NCI-H2081 (cell line): ENCODE measurements around the gene UBE2K.
A peak's percentile ranks its signal among the peaks of the same experiment; 100 is the strongest.
"Not testable (repeated sequence)": the region's sequence is repeated elsewhere in the genome, so short reads cannot be mapped to it uniquely, and the experiment has no call there.

Experiments used
- DNase-seq, 2 experiments: peaks; one replicate each; lab custom pipeline; 2025; lab: John Stamatoyannopoulos, UW

Gene UBE2K

DNA sequence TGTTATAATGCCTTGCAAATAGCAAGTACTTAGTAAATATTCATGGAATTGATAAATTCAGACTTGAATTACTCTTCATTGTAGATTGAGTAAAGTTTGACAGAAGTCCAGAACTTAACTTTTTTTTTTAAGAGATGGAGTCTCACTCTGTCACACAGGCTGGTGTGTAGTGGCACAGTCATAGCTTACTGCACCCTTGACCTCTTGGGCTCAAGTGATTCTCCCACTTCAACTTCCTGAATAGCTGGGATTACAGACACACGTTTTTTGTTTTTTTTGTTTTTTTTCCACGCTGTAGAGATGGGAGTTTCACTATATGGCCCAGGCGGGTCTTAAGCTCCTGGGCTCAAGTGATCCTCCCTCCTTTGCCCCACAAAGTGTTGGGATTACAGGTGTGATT is 32.1 kb downstream of the UBE2K start:
- DNase-seq, result no peak

GRCh38 chr4:39731908-39732307 is 34.0 kb downstream of the UBE2K start:
- no peak for DNase-seq

- DNase-seq, result no peak
Observed at GRCh38 chr4:39732728-39733127, 34.8 kb downstream of the UBE2K start.

GRCh38 chr4:39739591-39739990 is 41.7 kb downstream of the UBE2K start:
- not testable (repeated sequence) for DNase-seq

GRCh38 chr4:39741401-39741800 is 43.5 kb downstream of the UBE2K start:
- DNase-seq, result no peak

DNA sequence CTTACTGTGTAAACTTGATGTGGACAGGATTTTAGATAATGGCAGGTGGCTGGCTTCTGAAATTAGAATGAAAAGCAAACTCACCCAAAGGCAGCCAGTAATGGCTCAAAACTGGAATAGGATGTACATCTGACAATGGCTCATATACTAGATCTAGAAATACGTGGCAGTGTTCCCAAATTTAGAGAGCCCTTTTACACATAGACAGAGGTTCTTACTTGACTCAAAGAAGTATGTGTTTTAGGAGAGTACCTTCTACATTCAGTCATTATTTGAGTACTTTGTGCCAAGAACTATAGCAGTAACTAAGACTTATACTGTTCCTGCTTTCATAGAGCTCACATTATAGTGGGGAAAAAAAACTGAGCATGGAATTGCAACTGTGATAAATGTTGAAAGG is 48.0 kb downstream of the UBE2K start:
- peak in 1 of 2 experiments; percentile 19 for DNase-seq

GRCh38 chr4:39750216-39750615 is 52.3 kb downstream of the UBE2K start:
- no peak for DNase-seq

GRCh38 chr4:39754309-39754708 is 56.4 kb downstream of the UBE2K start:
- no peak for DNase-seq

- DNase-seq, result no peak
Observed at GRCh38 chr4:39756159-39756558, 58.2 kb downstream of the UBE2K start.

DNA sequence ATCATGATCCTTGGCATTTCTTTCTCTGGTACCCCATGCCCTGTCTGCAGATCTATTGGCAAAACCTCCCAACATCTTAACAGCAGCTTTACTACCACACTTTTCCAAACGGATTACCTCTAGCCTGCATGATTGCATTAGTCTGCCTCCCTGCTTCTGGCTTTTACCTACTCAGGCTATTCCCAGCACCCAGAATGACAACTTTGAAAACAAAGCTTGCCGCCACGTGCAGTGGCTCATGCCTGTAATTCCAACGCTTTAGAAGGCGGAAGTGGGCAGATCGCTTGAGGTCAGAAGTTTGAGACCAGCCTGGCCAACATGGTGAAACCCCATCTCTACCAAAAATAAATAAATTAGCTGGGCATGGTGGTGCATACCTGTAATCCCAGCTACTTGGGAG is 60.2 kb downstream of the UBE2K start:
- no peak for DNase-seq

- no peak for DNase-seq
Observed at GRCh38 chr4:39759569-39759968, 61.6 kb downstream of the UBE2K start.

- no peak for DNase-seq
Observed at GRCh38 chr4:39761005-39761667, 63.2 kb downstream of the UBE2K start.

GRCh38 chr4:39763714-39764572 is 66.0 kb downstream of the UBE2K start:
- no peak for DNase-seq

DNA sequence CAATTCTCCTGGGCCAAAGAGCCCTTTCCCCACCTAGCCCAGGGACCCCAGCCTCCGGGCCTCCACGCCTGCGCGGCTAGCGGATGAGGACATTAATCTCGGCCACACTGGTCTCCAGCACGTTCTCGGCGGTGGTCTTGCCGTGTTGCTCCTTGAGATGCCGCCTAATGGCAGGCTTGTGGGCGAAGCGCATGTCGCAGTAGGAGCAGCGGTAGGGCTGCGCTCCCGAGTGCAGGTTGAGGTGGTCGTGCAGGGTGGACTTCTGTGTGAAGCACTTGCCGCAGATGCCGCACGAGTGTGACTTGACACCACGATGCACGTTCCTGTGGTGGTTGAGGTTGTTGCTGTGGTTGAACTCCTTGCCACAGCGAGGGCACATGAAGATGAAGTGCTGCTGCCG is 72.1 kb downstream of the UBE2K start:
- DNase-seq, result no peak

DNA sequence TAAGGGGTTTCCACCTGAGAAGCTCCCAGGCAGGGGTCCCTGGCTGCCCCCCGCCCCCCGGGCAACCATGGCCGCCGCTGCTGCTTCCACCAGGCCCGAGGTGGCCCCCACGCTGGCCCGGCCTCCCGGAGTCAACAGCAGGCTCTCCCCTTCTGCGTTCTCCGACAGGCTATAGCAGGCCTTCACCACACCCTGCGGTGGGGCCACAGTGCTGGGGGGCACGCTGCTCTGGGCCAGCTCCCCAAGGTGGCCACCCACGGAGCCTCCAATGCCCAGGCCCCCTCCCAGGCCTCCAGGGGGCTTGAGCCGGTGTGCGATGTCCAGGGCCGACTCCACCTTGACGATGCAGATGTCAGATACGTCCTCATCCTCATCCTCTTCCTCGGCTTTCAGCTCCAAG is 72.5 kb downstream of the UBE2K start:
- no peak for DNase-seq

GRCh38 chr4:39770969-39771724 is 73.2 kb downstream of the UBE2K start:
- no peak for DNase-seq

- peak in 1 of 2 experiments; percentile 25 for DNase-seq
Observed at GRCh38 chr4:39781988-39782387, 84.1 kb downstream of the UBE2K start.

GRCh38 chr4:39785083-39785482 is 87.1 kb downstream of the UBE2K start:
- no peak for DNase-seq

DNA sequence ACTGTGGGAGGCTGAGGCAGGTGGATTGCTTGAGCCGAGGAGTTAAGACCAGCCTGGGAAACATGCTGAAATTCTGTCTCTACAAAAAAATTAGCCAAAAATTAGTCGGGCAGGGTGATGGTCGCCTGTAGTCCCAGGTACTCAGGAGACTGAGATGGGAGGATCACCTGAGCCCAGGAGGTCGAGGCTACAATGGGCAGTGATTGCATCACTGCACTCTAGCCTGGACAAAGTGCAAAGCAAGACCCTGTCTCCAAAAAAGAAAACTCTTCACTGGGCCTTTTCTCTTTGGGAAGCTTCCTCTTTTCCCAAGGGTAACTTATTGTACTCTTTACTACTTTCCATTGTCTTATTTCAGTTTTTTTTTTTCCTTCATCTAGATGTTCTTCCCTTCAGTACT is 88.9 kb downstream of the UBE2K start:
- DNase-seq, result no peak

- no peak for DNase-seq
Observed at GRCh38 chr4:39792128-39792527, 94.2 kb downstream of the UBE2K start.

DNA sequence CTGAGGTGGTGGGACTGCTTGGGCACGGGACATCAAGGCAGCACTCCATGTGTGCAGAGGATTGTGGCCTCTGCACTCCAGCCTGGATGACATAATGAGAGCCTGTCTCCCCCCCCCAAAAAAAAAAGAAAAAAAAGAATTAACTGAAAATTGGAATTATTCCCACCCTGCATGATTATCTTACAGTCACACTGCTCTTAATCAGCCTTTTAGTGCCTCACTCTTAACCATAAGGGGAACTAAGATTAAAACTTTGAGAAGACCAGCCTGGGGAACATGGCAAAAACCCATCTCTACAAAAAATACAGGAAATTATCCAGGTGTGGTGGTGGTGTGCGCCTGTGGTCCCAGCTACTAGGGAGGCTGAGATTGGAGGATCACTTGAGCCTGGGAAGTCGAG is 94.6 kb downstream of the UBE2K start:
- no peak for DNase-seq

DNA sequence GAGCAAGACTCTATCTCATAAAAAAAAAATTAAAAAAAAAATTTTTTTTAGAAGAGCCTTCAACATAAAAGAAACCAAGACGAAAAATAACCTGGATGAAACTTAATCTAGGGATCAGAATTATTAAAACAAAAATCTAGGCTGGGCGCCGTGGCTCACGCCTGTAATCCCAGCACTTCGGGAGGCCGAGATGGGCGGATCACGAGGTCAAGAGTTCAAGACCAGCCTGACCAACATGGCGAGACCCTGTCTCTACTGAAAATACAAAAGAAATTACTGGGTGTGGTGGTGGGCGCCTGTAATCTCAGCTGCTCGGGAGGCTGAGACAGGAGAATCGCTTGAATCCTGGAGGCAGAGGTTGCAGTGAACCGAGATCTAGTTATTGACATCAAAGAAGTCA is 95.0 kb downstream of the UBE2K start:
- DNase-seq, result not testable (repeated sequence)

- no peak for DNase-seq
Observed at GRCh38 chr4:39802005-39802404, 104.1 kb downstream of the UBE2K start.
